LoVo (cell line): ENCODE measurements around the gene PCLO.
A peak's percentile ranks its signal among the peaks of the same experiment; 100 is the strongest.
"Not testable (repeated sequence)": the region's sequence is repeated elsewhere in the genome, so short reads cannot be mapped to it uniquely, and the experiment has no call there.

Experiments
- DNase-seq: peaks from one replicate; pipeline ENCODE4 v3.0.0-alpha.2; 2016; ENCODE audit warnings: low spot score

PCLO gene

GRCh38 chr7:82732677-82733076 is 430.0 kb downstream of the PCLO start:
- no peak for DNase-seq

- DNase-seq = peak; percentile 45
Observed at GRCh38 chr7:82729172-82730030, 433.3 kb downstream of the PCLO start.

- DNase-seq = no peak
Observed at GRCh38 chr7:82726038-82726800, 436.5 kb downstream of the PCLO start.

- no peak for DNase-seq
Observed at GRCh38 chr7:82723411-82723810, 439.3 kb downstream of the PCLO start.

GRCh38 chr7:82722946-82723345 is 439.7 kb downstream of the PCLO start:
- DNase-seq = no peak

GRCh38 chr7:82715344-82715743 is 447.3 kb downstream of the PCLO start:
- DNase-seq = no peak

GRCh38 chr7:82714883-82715282 is 447.8 kb downstream of the PCLO start:
- DNase-seq = no peak

GRCh38 chr7:82713506-82713905 is 449.2 kb downstream of the PCLO start:
- DNase-seq = no peak

- DNase-seq = not testable (repeated sequence)
Observed at GRCh38 chr7:82706344-82706743, 456.3 kb downstream of the PCLO start.

- DNase-seq = no peak
Observed at GRCh38 chr7:82705517-82706260, 457.0 kb downstream of the PCLO start.

- DNase-seq = no peak
Observed at GRCh38 chr7:82704121-82704520, 458.6 kb downstream of the PCLO start.
